HepG2 (cell line): ENCODE results near the gene PLEKHA6. TPM values are rescaled to one million over a fixed set of nuclear protein-coding genes. Genes with fewer than 3 reads are reported as not detected.

Source experiments
- ARID5B ChIP-seq: IDR thresholded peaks from 2 replicates; pipeline ENCODE4 v1.4.0; 2020; ENCODE audit warnings: mild to moderate bottlenecking, missing genetic modification reagents
- BHLHE40 ChIP-seq: IDR thresholded peaks from 2 replicates; pipeline ENCODE4 v1.6.1; 2011; ENCODE audit warnings: low read length, improper control_type of control experiment
- DPF2 ChIP-seq: sonication (generic); formaldehyde crosslinking; IDR thresholded peaks from 2 replicates; pipeline ENCODE4 v1.4.0; 2020; ENCODE audit warnings: mild to moderate bottlenecking, low read depth, missing genetic modification reagents, borderline replicate concordance
- EP300 ChIP-seq, 3 experiments: sonication (generic) in 1 of 3; formaldehyde crosslinking in 1 of 3; IDR thresholded peaks; 2 replicates each; pipeline versions ENCODE4 v1.5.1 to v1.6.1; 2011 to 2020; ENCODE audit warnings: low read depth in 2 of 3, low read length in 2 of 3, borderline replicate concordance in 1 of 3, improper control_type of control experiment in 1 of 3, mild to moderate bottlenecking in 1 of 3, missing genetic modification reagents in 1 of 3, moderate library complexity in 1 of 3
- FOXA1 ChIP-seq, 2 experiments: fragments of 450-650 bp in 1 of 2; sonication (generic) in 1 of 2; formaldehyde crosslinking in 1 of 2; IDR thresholded peaks; 2 replicates each; pipeline versions ENCODE4 v1.4.0 to v1.6.1; 2016 to 2020; ENCODE audit warnings: missing genetic modification reagents in 1 of 2
- NCOA1 ChIP-seq: sonication (generic); formaldehyde crosslinking; IDR thresholded peaks from 2 replicates; pipeline ENCODE4 v1.9.0; 2021; ENCODE audit warnings: missing genetic modification reagents
- NFE2L2 ChIP-seq: fragments of 150-350 bp; IDR thresholded peaks from 2 replicates; pipeline ENCODE4 v1.6.1; 2014; ENCODE audit warnings: low read length
- PHF20 ChIP-seq: sonication (generic); formaldehyde crosslinking; IDR thresholded peaks from 2 replicates; pipeline ENCODE4 v1.5.0; 2020; ENCODE audit warnings: mild to moderate bottlenecking, missing genetic modification reagents
- PHF21A ChIP-seq: sonication (generic); formaldehyde crosslinking; IDR thresholded peaks from 2 replicates; pipeline ENCODE4 v1.5.0; 2020; ENCODE audit warnings: mild to moderate bottlenecking, missing genetic modification reagents
- POGK ChIP-seq: sonication (generic); formaldehyde crosslinking; conservative IDR thresholded peaks from 2 replicates; pipeline ENCODE4 v1.8.0; 2022; ENCODE audit warnings: mild to moderate bottlenecking, moderate library complexity, missing genetic modification reagents
- SAP130 ChIP-seq: IDR thresholded peaks from 2 replicates; pipeline ENCODE4 v1.6.1; 2016; ENCODE audit warnings: low read depth
- ZMAT5 ChIP-seq: sonication (generic); formaldehyde crosslinking; IDR thresholded peaks from 2 replicates; pipeline ENCODE4 v1.5.0; 2020; ENCODE audit warnings: mild to moderate bottlenecking, low read depth, missing genetic modification reagents, borderline replicate concordance
- ZMYM3 ChIP-seq: sonication (generic); formaldehyde crosslinking; IDR thresholded peaks from 2 replicates; pipeline ENCODE4 v1.5.1; 2020; ENCODE audit warnings: mild to moderate bottlenecking, missing genetic modification reagents
- ZNF251 ChIP-seq: sonication (generic); formaldehyde crosslinking; IDR thresholded peaks from 2 replicates; pipeline ENCODE4 v1.9.0; 2021; ENCODE audit warnings: mild to moderate bottlenecking, missing genetic modification reagents
- ZNF317 ChIP-seq: sonication (generic); formaldehyde crosslinking; IDR thresholded peaks from 2 replicates; pipeline ENCODE4 v1.5.0; 2020; ENCODE audit warnings: mild to moderate bottlenecking, missing genetic modification reagents
- ZNF446 ChIP-seq: sonication (generic); formaldehyde crosslinking; IDR thresholded peaks from 2 replicates; pipeline ENCODE4 v1.5.0; 2020; ENCODE audit warnings: mild to moderate bottlenecking, missing genetic modification reagents
- ZNF503 ChIP-seq: sonication (generic); formaldehyde crosslinking; IDR thresholded peaks from 2 replicates; pipeline ENCODE4 v1.4.0; 2020; ENCODE audit warnings: missing genetic modification reagents
- ZNF614 ChIP-seq: IDR thresholded peaks from 2 replicates; pipeline ENCODE4 v1.6.1; 2018; ENCODE audit warnings: missing biosample characterization, missing genetic modification reagents, inconsistent platforms, borderline replicate concordance
- ZNF678 ChIP-seq: sonication (generic); formaldehyde crosslinking; IDR thresholded peaks from 2 replicates; pipeline ENCODE4 v1.4.0; 2020; ENCODE audit warnings: mild to moderate bottlenecking, missing genetic modification reagents
- ZSCAN20 ChIP-seq: sonication (generic); formaldehyde crosslinking; IDR thresholded peaks from 2 replicates; pipeline ENCODE4 v1.4.0; 2020; ENCODE audit warnings: missing genetic modification reagents, mild to moderate bottlenecking, borderline replicate concordance
- polyA plus RNA-seq, 8 experiments: library from polyadenylated mRNA; depleted of rRNA in 3 of 8; stranded (reverse) in 7 of 8; unstranded in 1 of 8; fragments of >200 nt; fragmentation: Illumina TruSeq in 4 of 8; extraction: Trizol in 4 of 8; gene quantifications; 2 replicates each; pipeline versions ENCODE4 v1.2.1 to v1.2.3, GENCODE V29; 2011 to 2016; ENCODE audit warnings: low read depth in 4 of 8, missing spikeins in 1 of 8, mixed read lengths in 1 of 8; ENCODE audit not compliant: insufficient read depth in 1 of 8
- total RNA-seq, 5 experiments: library from RNA; depleted of rRNA; stranded (reverse); fragments of >200 nt; fragmentation: Illumina TruSeq; extraction: Trizol; gene quantifications; 2 replicates each; pipeline ENCODE4 v1.2.3, GENCODE V29; 2016; ENCODE audit warnings: low read depth in 1 of 5

The PLEKHA6 gene
- total and polyA plus RNA-seq, 2 of the 13 experiments (the other 11 are each of a cell fraction or from before 2014, with no cell fraction given): 5.3 to 11.4 TPM

- 0 out of 2 replicates have a peak, but pooled peaks have one; percentile 24 for TF ChIP-seq ARID5B (CRISPR knock-in tag)
- peak; percentile 84; the same call in 1 of the 2 replicates for TF ChIP-seq ZNF317
- TF ChIP-seq EP300 (IDR thresholded peaks at IDR 0.05; ENCODE audit: low read depth in 2 of 2, low read length in 2 of 2): 0 out of 4 replicates have a peak, but pooled peaks of 1 of the 2 experiments have one; percentile 3
- TF ChIP-seq EP300 (CRISPR knock-in tag; IDR thresholded peaks at IDR 0.05; ENCODE audit: borderline replicate concordance): no peak
- no peak for TF ChIP-seq ZMAT5
- peak; percentile 87 for TF ChIP-seq POGK (CRISPR knock-in tag)
- TF ChIP-seq DPF2: no peak
- peak; percentile 21; the same call in 1 of the 2 replicates for TF ChIP-seq NFE2L2
- TF ChIP-seq FOXA1 (IDR thresholded peaks at IDR 0.05): no peak
- TF ChIP-seq FOXA1 (CRISPR knock-in tag; IDR thresholded peaks at IDR 0.05): peak; percentile 45; the same call in 1 of the 2 replicates
- TF ChIP-seq ZNF503 (CRISPR knock-in tag): no peak
- no peak for TF ChIP-seq ZNF251 (CRISPR knock-in tag)
- peak; percentile 37; the same call in 1 of the 2 replicates for TF ChIP-seq SAP130 (CRISPR knock-in tag)
- no peak for TF ChIP-seq NCOA1 (CRISPR knock-in tag)
- TF ChIP-seq ZNF446 (CRISPR knock-in tag): no peak
- 0 out of 2 replicates have a peak, but pooled peaks have one; percentile 5 for TF ChIP-seq BHLHE40
- no peak for TF ChIP-seq PHF21A (CRISPR knock-in tag)
- TF ChIP-seq ZSCAN20 (CRISPR knock-in tag): no peak
- no peak for TF ChIP-seq ZNF614 (CRISPR knock-in tag)
- TF ChIP-seq ZMYM3: peak; percentile 90
- TF ChIP-seq ZNF678: no peak
- TF ChIP-seq PHF20 (CRISPR knock-in tag): no peak
These were observed 179.6 kb downstream of the PLEKHA6 start (continued) for GRCh38 chr1:204180133-204180532.
